Hepatocyte (in vitro differentiated cells): ENCODE measurements around the gene PTCRA. TPM values are rescaled to one million over a fixed set of nuclear protein-coding genes. Genes with fewer than 3 reads are reported as not detected.
"Not testable (repeated sequence)": the region's sequence is repeated elsewhere in the genome, so short reads cannot be mapped to it uniquely, and the experiment has no call there.

ENCODE experiments used
- DNase-seq: peaks from one replicate; pipeline ENCODE4 v3.0.0-alpha.2; 2016; ENCODE audit warnings: low spot score
- H2AFZ ChIP-seq: fragments of 200-600 bp; sonication (generic); 2 replicates; pipeline ENCODE4 v1.6.0; 2016; ENCODE audit warnings: antibody characterized with exemption, mild to moderate bottlenecking
- H3K27ac ChIP-seq: fragments of 200-600 bp; sonication (generic); 2 replicates; pipeline ENCODE4 v1.5.1; 2016; ENCODE audit warnings: mild to moderate bottlenecking
- H3K27me3 ChIP-seq: fragments of 200-600 bp; sonication (generic); 2 replicates; pipeline ENCODE4 v1.6.1; 2016
- H3K36me3 ChIP-seq: fragments of 200-600 bp; sonication (generic); replicated peaks from 2 replicates; pipeline ENCODE4 v1.5.1; 2016; ENCODE audit warnings: low read depth; ENCODE audit not compliant: insufficient read depth
- H3K4me1 ChIP-seq: fragments of 200-600 bp; sonication (generic); 2 replicates; pipeline ENCODE4 v1.5.1; 2016; ENCODE audit warnings: mild to moderate bottlenecking, moderate library complexity; ENCODE audit not compliant: insufficient read depth
- H3K4me2 ChIP-seq: fragments of 200-600 bp; sonication (generic); 2 replicates; pipeline ENCODE4 v1.6.0; 2016
- H3K4me3 ChIP-seq: fragments of 200-600 bp; sonication (generic); 2 replicates; pipeline ENCODE4 v1.5.1; 2016; ENCODE audit warnings: mild to moderate bottlenecking
- H3K79me2 ChIP-seq: fragments of 200-600 bp; sonication (generic); 2 replicates; pipeline ENCODE4 v1.6.0; 2017; ENCODE audit warnings: mild to moderate bottlenecking
- H3K9me2 ChIP-seq: fragments of 200-600 bp; sonication (generic); replicated peaks from 2 replicates; pipeline ENCODE4 v1.6.0; 2017; ENCODE audit warnings: mild to moderate bottlenecking; ENCODE audit not compliant: insufficient read depth
- H3K9me3 ChIP-seq: fragments of 200-600 bp; sonication (generic); 2 replicates; pipeline ENCODE4 v1.5.1; 2016; ENCODE audit warnings: low read depth, mild to moderate bottlenecking
- H4K20me1 ChIP-seq: fragments of 200-600 bp; sonication (generic); 2 replicates; pipeline ENCODE4 v1.6.0; 2016; ENCODE audit warnings: mild to moderate bottlenecking; ENCODE audit not compliant: insufficient read depth, poor library complexity, severe bottlenecking
- CTCF ChIP-seq: fragments of 200-600 bp; sonication (generic); IDR thresholded peaks from 2 replicates; pipeline ENCODE4 v1.5.1; 2016; ENCODE audit warnings: antibody characterized with exemption, mild to moderate bottlenecking; ENCODE audit not compliant: poor library complexity
- EZH2 ChIP-seq: fragments of 200-600 bp; sonication (generic); IDR thresholded peaks from 2 replicates; pipeline ENCODE4 v1.6.1; 2016; ENCODE audit warnings: antibody characterized with exemption, mild to moderate bottlenecking, borderline replicate concordance
- EZH2phosphoT487 ChIP-seq: fragments of 200-600 bp; sonication (generic); IDR thresholded peaks from one replicate; pipeline ENCODE4 v1.6.1; 2018; ENCODE audit warnings: antibody characterized with exemption, mild to moderate bottlenecking, low read depth, moderate library complexity; ENCODE audit not compliant: unreplicated experiment, severe bottlenecking
- WGBS: methylation state at CpG from one replicate; pipeline ENCODE4 v1.1.6; 2016; ENCODE audit warnings: low lambda C conversion rate; ENCODE audit errors: missing lambda C conversion rate; 5-methylcytosine and 5-hydroxymethylcytosine counted together
- polyA plus RNA-seq: library from polyadenylated mRNA; unstranded; fragments of >200 nt; fragmentation: Nextera tagmentation; extraction: Ambion mirVana; gene quantifications from 2 replicates; pipeline ENCODE4 v1.2.1, GENCODE V29; 2016
- total RNA-seq: library from RNA; depleted of rRNA; stranded (reverse); fragments of >200 nt; gene quantifications from 2 replicates; pipeline ENCODE4 v1.2.3, GENCODE V29; 2014

The PTCRA gene
- total and polyA plus RNA-seq, 2 experiments from 2014 or later = not detected

- peak overlapping the region; percentile 91 for H2AFZ ChIP-seq
- peak overlapping the region; percentile 98 for H3K27ac ChIP-seq
- H3K27me3 ChIP-seq = no peaks in the 10 kb centered on the region
- H3K4me2 ChIP-seq = peak overlapping the region; percentile 89
- H3K4me3 ChIP-seq = peak overlapping the region; percentile 77
- 57% methylated on average over 16 of the region's 17 CpGs for WGBS
- no peaks in the 10 kb centered on the region for H3K36me3 ChIP-seq
- TF ChIP-seq CTCF = no peak
- no peak for TF ChIP-seq EZH2
- no peak for TF ChIP-seq EZH2phosphoT487
- H3K9me2 ChIP-seq = no peaks in the 10 kb centered on the region
- H4K20me1 ChIP-seq = no peaks in the 10 kb centered on the region
- no peak for DNase-seq
- peaks cover 20% of the 10 kb centered on the region for H3K4me1 ChIP-seq
- peaks cover 3% of the 10 kb centered on the region for H3K79me2 ChIP-seq
- no peaks in the 10 kb centered on the region for H3K9me3 ChIP-seq
Observed at GRCh38 chr6:42891199-42891722, 24.6 kb upstream of the PTCRA start.

GRCh38 chr6:42894041-42894828 is 21.6 kb upstream of the PTCRA start:
- H3K4me2 ChIP-seq = peak overlapping the region; percentile 17
- peak overlapping the region; percentile 3 for H2AFZ ChIP-seq
- WGBS = 47% methylated on average over 19 of the region's 19 CpGs
- peak overlapping the region; percentile 69 for H3K27ac ChIP-seq
- not testable (repeated sequence) for DNase-seq, H3K79me2 ChIP-seq, H3K27me3 ChIP-seq, H3K36me3 ChIP-seq, H4K20me1 ChIP-seq, H3K9me3 ChIP-seq, H3K4me3 ChIP-seq, H3K9me2 ChIP-seq
- peaks cover 20% of the 10 kb centered on the region for H3K4me1 ChIP-seq

- TF ChIP-seq EZH2phosphoT487 (no peak), EZH2 (no peak), CTCF (no peak)
- H3K9me3 ChIP-seq = no peaks in the 10 kb centered on the region
- no peak overlapping the region for H3K4me2 ChIP-seq
- no peaks in the 10 kb centered on the region for H4K20me1 ChIP-seq
- H3K27ac ChIP-seq = no peak overlapping the region
- no peaks in the 10 kb centered on the region for H3K9me2 ChIP-seq
- H3K36me3 ChIP-seq = no peaks in the 10 kb centered on the region
- no peaks in the 10 kb centered on the region for H3K27me3 ChIP-seq
- no peak overlapping the region for H3K4me3 ChIP-seq
- no peaks in the 10 kb centered on the region for H3K79me2 ChIP-seq
- no peak overlapping the region for H2AFZ ChIP-seq
- peaks cover 11% of the 10 kb centered on the region for H3K4me1 ChIP-seq
- no peak for DNase-seq
- WGBS = 79% methylated on average over 10 of the region's 10 CpGs
Observed at GRCh38 chr6:42896178-42896719, 19.6 kb upstream of the PTCRA start.

- peak overlapping the region; percentile 58 for H3K4me2 ChIP-seq
- H3K27ac ChIP-seq = no peak overlapping the region
- WGBS = 12% methylated on average over 10 of the region's 10 CpGs
- H4K20me1 ChIP-seq = no peaks in the 10 kb centered on the region
- no peaks in the 10 kb centered on the region for H3K36me3 ChIP-seq
- peak; percentile 84 for DNase-seq
- H3K4me1 ChIP-seq = peaks cover 11% of the 10 kb centered on the region
- no peaks in the 10 kb centered on the region for H3K27me3 ChIP-seq
- TF ChIP-seq EZH2 (no peak), CTCF (peak; percentile 66)
- H3K79me2 ChIP-seq = no peaks in the 10 kb centered on the region
- H3K9me2 ChIP-seq = no peaks in the 10 kb centered on the region
- no peaks in the 10 kb centered on the region for H3K9me3 ChIP-seq
- H3K4me3 ChIP-seq = no peak overlapping the region
- H2AFZ ChIP-seq = peak overlapping the region; percentile 32
Observed at GRCh38 chr6:42898891-42899361, 16.9 kb upstream of the PTCRA start.
